HG03103 (cell line): ENCODE measurements around the gene CDNF.

Experiments used
- ATAC-seq: cut with Tn5 transposase; IDR thresholded peaks from one replicate; pipeline ENCODE4 v1.9.1; 2021; ENCODE audit warnings: low read depth; ENCODE audit not compliant: unreplicated experiment

Gene CDNF

DNA sequence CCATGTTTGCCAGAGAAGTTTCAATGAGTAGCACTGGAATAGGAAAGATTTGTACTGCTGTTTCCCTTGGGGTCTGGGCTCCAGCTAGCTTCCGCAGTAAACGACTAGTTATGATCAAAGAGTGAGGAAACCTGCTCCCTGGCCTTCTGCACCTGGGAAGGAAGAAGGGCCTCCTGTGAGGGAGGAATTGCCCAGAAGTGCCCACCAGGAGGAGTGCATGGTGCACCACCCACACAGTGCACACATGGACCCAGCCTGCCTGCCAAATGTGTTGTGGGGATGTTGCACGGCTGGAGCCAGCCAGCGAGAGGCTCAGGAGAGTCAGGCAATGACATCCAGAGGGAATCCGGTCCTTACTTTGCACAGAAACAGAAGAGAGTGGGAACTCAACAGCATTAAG is 36.1 kb downstream of the CDNF start:
- no peak for ATAC-seq

- ATAC-seq = no peak
Observed at GRCh38 chr10:14800397-14800796, 37.4 kb downstream of the CDNF start.

DNA sequence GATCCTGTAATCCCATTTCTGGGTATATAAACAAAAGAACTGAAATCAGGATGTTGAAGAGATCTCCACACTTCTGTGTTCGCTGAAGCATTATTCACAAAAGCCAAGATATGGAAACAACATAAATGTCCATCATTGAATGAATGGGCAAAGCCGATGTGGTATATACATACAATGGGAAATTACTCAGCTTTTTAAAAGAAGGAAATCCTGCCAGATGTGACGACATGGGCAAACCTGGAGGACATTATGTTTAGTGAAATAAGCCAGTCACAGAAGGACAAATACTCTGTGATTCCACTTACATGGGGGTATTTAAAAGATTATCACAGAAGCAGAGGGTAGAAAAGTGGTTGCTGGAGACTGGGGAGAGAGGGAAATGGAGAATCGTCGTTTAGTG is 39.2 kb downstream of the CDNF start:
- ATAC-seq = no peak

- ATAC-seq = no peak
Observed at GRCh38 chr10:14787938-14788337, 49.9 kb downstream of the CDNF start.

GRCh38 chr10:14784459-14785055 is 53.3 kb downstream of the CDNF start:
- no peak for ATAC-seq

DNA sequence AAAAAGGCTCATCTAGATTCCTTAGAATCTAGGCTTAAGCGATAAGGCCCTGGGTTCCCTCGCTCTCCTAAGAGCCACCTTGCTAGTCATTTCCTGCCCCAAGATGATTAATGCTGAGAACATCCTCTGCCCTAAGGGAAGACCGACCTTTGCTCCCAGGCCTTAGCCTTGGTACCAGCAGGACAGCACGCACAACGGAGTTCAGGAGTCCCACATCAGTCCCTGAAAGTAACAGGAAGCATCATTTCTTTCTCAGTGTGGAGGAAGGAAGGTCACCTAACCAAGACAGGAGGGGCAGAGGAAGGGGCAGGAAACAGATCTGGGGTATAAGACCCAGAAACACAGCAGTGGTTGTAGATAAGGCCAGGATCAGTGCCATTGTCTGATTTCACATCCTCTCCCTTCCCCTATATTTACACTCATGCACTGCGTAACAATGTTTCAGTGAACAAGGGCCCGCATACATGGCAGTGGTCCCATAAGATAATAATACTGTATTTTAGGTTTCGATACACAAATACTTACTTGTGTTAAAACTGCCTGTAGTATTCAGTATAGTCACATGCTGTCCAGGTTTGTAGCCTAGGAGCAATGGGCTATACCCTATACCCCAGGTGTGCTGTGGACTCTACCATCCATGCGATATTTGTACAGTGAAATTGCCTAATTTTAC is 55.0 kb downstream of the CDNF start:
- no peak for ATAC-seq

GRCh38 chr10:14781763-14782162 is 56.1 kb downstream of the CDNF start:
- ATAC-seq = no peak

- ATAC-seq = no peak
Observed at GRCh38 chr10:14779001-14779651, 58.7 kb downstream of the CDNF start.

DNA sequence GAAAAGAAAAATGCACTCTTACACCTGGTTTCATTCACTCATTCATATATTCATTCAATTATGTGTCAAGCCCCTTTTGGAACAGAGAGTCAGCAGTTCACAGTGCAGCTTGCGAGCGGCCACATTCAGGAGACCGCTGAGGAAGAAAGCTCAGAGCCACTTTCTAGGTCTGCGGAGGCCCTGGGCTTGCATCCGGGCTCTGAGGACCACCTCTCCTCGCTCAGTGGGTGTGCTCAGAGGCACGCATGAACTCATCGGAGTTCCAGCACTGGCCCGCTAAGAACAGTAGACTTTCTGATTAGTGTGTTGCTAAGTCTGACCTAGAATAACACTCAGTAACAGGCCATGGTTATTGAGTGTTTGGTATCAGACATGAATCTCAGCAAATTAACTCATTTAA is 61.3 kb downstream of the CDNF start:
- ATAC-seq = no peak

DNA sequence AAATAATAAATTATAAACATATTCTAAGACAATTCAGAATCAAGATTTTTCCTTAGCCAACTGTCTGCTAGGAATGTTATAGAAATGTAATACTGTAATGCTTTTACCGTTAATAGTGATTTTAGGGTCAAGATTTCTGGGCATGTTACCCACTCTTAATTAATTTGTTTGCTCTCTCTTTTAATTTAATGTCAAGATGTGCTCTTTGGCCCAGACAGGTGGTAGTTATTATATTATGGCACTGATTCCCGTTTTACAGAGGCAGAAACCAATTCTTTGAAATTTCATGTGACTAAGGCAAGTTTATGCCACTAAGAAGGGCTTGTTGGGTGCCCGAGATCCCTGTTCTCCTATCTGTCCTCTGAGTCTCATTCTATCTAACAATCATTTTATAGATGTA is 62.2 kb downstream of the CDNF start:
- ATAC-seq = no peak

GRCh38 chr10:14774797-14775196 is 63.0 kb downstream of the CDNF start, which contains the start of gene FAM107B:
Gene FAM107B, minus strand, starts transcription at chr10:14774897. Its CDS starts 234 bp downstream, at chr10:14774663.
- no peak for ATAC-seq

DNA sequence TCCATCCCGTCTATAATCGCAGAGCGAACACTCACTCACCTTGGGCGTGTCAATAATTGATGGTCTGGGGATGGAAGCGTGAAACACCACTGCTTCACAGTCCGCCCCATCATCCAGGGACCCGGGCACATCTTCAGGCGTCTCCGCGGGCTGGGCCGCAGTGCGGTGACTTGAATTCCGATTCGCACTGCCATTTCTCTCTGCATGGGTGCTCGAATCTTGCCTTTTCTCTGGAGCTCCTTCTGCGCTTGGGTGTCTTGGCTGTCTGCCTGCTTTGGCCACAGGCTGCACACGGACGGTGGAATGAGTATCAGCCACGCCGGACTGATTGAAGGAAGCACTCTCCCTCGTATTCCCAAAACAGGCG is 63.6 kb downstream of the CDNF start:
- ATAC-seq = no peak

DNA sequence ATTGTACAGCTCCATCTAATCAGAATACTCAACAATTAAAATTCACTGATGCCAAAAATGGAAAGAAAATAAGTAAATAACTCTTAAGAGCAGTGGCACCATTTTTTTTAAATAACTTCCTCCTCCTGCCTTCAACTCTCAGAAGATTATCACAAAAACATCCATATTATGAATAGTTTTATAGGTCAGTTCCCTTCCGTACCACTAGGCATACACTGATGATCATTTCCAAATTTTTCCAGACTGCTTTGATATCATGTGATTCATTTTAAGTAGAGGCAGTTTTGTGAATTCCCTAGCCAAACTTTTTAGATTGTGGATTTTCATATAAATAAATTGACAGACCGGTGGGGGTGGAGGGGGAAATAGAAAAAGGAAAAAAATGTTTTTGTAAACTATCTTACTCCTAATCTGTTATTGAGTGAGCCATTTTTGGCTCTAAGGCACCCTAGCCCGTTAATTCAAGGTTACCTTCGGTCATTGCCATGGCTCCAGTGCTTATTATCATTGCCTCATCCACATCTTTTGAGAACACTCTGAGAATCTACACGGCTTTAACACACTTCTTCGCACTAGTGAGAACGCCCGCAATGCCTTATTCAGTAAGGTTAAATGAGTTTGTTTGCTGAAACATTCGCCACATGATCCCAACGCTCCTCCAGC is 64.2 kb downstream of the CDNF start:
- no peak for ATAC-seq

DNA sequence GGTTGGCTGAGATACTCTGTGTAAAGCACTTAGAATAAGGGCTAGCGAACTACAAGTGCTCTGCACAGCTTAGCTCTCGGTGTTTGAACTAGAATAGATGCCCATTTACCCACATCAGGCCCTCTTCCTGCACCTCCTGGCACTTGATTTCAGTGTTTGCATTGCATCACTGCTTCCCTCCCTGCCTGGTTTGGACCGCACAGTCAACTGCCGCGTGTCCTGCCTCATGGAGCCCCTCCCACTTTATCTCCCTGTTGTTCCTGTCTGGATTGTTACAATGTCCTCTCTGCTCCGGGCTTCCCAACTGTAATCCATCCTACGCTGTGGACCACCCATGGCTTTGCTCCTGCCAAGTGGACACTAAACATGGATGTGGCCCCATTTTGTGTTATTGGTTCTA is 65.4 kb downstream of the CDNF start:
- no peak for ATAC-seq

DNA sequence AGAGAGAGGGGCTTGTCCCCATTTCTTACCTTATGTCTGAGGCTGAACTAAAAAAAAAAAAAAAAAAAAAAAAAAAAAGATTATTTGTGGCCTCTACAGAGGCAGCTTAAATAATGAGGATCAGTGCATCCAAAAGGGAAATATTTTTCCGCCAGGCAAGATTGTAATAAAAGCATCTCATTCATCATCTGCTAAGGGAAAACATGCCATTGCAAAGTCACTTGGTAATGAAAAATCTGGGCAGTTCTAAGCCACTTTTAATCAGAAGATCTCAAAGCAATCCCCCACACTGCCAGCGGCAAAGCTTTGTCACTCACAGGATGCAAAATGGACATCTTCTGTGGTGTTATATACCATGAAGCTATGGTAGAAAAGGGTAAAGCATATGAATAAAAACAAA is 66.9 kb downstream of the CDNF start:
- ATAC-seq = no peak
